ENCODE measurements around the gene ULBP1. TPM values are rescaled to one million over a fixed set of nuclear protein-coding genes. Genes with fewer than 3 reads are reported as not detected.
"Not testable (repeated sequence)": the region's sequence is repeated elsewhere in the genome, so short reads cannot be mapped to it uniquely, and the experiment has no call there.

ULBP1 gene, protein sequence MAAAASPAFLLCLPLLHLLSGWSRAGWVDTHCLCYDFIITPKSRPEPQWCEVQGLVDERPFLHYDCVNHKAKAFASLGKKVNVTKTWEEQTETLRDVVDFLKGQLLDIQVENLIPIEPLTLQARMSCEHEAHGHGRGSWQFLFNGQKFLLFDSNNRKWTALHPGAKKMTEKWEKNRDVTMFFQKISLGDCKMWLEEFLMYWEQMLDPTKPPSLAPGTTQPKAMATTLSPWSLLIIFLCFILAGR
- under 0.01 TPM in 2 replicates for total RNA-seq

DNA sequence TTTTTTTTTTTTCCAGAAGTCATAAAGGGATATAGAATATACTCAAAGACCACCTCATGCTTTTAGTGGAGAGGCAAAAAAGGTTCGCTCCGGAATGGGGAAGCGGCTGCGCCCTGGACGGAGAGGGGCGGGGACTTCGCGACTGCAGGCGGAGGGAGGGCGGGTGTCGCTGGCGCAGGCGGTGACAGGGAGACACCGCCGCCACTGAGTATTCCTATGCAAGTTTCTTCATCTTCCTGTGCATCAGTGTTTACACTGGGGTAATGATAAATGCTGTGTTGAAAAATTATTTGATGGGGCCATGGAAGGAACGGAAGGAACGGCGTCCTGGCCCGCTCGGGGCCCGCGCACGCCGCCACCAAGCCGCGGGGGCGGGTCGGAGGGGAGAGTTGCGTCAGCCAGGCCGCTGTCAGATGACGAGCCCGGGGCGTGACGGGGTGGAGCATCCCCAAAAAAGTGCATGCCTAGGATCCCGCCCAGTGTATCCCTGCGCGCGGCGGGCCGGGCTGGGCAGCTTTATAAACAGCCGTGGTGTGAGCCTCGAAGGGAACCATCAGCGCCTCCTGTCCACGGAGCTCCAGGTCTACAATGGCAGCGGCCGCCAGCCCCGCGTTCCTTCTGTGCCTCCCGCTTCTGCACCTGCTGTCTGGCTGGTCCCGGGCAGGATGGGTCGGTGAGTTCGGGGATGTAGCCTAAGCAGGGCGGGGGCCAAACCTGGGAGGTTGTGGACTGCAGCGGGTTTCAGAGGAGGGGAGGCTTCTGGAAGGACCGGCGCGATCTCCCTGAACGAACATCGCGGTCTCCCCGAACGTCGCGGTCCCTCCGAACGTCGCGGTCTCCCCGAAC, at the start of gene ULBP1:
Gene ULBP1, plus strand, starts transcription at position 482 of the 846 bp plus-strand sequence. Its CDS starts 107 bp downstream, at position 589.
- peak in 1 of 2 donors; percentile 62 for DNase-seq (ENCODE audit: low read depth in 2 of 2)

DNA sequence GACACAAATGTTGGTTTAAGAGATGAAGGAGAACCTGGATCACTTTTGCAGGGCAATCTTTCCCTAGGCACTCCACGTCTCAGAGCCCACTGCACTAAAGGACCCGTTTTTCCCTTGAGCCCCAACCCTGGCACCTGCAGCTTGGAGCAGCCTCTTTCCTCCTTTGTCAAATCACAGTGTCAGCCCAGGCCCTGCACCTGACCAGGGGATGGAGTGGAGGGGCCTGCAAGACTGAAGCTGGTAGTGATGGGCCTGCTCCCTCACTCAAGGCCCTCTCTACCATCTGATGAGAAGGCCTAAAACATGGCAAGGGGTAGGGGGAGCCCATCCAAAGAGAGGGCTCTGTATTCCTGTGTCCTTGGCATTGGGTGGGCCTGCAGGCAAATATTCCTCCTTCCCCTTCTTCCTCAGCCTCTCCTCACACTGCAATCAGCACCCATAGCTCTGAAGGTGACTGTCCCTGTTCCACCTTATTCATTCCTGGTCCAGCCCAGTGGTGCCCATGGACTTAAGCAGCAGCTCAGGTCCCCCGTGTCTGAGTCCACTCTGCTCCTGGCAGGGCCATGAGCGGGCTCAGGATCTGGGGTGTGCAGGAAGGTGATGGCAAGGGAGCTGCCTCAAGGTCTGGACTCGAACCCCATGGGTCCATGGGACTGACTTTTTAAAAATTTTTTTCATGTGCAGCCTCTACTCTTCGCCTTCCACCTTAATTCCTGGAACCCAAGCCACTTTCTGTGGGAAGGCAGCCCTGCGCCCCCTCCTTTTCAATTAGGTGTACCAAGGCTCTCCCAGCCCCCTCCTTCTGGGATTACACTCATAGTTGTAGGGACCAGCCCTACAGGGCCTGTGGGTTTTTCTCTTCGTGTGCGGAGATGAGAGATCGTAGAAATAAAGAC, 47.5 kb upstream of the ULBP1 start:
- DNase-seq (ENCODE audit: low read depth in 2 of 2): no peak

DNA sequence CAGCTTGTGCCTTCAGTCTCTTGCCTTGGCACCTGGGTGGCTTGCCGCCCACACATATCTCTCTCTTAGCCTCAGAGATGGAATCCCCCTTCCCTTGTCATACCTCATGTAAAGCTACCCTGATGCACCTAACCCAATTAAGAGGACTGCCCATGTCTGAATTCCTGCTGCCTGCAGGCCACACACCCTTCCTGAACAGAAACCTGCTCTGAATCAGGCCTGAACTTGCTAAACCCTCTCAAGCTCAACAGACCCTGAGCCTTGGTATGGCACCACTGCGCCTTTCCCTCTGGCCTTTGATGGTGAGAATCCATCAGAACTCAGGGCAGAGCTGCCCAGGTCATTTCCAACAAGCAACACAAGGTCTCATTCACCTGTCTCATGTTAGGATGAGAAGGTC, 46.1 kb upstream of the ULBP1 start:
- DNase-seq (ENCODE audit: low read depth in 2 of 2): no peak

DNA sequence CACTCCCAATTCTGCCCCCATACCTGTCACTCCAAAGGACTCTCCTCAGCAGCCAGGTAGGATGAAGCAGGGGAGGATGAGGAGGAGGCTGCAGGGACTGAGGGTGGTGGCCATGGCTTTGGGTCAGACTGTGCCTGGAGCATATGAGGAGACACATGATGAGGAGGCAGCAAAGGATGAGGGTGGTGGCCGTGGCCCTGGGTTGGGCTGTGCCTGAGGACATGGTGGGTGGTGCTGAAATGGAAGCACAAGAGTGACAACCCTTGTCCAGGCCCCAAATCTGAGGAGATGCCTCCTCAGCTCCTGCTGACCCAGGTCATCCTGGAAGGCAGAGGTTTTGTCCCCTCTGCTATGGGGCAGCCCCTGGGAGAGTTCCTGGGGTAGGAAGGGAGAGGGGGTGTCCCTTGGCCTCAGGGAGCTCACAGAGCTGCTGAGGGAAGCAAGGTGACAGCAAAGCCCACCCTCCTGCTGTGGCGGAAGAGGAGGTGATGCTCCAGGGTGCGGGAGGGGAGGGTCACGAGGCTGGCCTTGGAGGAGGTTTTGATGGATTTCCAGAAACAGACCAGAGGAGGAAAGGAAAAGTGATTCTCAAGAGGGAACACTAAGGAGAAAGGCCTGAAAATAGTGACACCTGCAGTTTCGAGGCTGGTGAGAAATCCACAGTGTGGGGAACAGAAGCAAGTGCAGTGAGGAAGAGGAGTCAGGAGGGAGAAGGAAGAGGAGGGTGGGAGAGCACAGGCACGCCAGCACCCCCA, 45.4 kb upstream of the ULBP1 start:
- DNase-seq (ENCODE audit: low read depth in 2 of 2): no peak

DNA sequence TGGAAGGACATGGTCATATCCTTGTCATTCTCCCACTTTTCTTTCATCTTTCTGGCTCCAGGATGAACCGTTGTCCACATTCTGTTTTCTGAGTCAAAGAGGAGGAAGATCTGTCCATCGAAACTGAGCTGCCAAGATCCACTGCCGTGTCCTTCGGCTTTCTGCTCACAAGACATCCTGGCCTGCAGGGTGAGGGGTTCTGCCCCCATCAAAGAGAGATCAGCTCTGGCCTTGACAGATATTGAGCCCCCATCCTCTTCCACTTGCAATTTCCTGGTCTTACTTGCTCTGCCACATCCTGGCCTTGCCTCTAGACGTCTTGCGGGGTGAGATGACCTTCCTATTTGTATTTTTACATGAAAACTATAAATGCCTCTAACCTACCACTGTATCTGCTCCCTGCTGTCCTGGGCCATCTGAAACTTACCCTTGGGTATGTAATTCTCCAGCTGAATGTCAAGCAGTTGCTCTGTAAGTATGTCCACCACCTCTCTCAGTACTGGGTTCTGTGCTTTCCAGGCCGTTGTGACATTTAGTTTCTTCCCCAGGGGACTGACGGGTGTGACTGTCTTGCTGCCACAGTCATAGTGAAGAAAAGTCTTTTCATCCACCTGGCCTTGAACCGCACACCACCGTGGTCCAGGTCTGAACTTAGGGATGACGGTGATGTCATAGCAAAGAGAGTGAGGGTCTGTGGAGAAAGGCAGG, 44.5 kb upstream of the ULBP1 start:
- DNase-seq (ENCODE audit: low read depth in 2 of 2): not testable (repeated sequence)

DNA sequence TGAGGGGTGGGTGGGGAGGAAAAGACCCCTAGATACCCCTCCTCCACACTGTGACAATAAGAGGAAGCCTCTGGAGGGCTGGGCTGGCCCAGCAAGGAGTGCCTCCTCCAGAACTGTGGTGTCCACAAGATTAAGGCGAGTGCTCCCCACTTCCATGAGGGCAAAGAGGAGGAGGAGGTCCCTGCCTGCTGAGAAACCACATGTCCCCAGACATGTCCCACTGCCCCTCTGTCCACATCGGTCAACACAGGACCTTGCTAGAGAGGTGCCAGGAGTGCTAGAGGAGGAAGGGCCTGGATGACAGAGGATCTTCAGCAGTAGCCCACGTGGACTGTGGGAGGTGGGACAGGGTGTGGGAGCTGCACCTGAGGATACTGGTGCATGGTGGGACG, 43.9 kb upstream of the ULBP1 start:
- no peak for DNase-seq (ENCODE audit: low read depth in 2 of 2)

DNA sequence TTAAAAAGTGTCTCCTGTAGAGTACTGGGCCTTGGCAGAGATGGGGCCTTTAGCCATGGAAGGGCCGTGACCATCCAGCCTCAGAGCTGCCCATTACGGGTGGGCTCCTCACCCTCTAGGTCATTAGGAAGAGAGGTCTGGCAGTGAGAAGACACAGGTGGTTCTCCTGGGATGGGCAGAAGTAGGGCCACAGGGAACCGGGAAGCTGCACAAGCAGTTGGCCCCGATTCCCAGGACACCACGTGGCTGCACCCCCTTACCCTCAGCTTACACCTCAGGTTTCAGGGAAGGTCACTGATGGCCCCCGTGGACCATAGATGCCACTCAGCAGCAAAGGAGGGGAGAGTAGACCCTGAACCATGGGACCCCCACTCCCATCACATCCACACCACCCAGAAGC, 42.4 kb upstream of the ULBP1 start:
- no peak for DNase-seq (ENCODE audit: low read depth in 2 of 2)

DNA sequence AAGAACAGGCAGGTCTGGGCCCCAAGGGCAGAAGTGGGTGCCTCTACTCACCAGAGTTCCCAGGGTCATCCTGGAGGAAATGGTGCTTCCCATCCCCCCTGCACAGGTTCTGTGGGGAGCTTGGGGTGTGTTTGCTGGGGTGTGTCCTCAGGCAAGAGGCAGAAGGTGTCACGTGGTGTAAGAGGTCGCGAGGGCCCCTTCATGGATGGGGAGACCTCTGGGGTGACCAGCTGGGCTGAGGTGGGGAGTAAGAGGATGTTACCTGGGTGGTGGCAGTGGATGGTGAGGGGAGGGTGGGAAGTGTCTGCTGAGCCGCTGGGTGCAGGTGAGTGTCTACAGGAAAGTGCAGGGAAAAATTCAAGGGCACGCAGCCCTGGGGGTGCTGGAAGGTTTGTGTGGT, 41.7 kb upstream of the ULBP1 start:
- not testable (repeated sequence) for DNase-seq (ENCODE audit: low read depth in 2 of 2)

DNA sequence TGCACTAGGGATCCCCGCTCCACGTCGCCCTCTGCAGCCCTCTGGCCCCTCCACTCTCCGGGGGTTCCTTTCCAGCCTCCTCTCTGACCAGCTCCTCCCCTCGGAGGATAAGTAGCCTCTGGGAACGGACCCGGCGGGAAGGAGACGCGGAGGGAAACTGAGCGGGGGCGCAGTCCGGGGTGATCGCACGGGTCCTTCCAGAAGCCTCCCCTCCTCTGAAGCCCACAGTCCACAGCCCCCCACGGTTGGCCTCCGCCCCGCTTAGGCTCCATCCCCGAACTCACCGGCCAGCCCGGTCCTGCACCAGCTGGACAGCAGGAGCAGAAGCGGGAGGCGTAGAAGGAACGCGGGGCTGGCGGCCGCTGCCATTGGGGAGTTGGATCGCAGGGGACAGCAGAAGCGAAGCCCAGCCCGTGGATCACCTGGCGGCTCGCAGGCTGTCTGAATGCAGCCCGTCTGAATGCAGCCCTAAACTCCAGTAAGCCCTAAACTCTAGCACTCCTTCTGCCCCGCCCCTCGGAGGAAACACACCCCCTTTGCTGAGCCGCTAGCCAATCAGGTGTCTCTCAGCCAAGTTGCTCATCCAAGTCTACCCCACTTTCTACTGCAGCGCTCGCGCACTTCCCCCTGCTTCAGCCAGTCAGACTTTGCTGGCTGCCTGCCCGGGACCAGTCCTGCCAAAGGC, 41.0 kb upstream of the ULBP1 start, which contains the start of gene RAET1G:
Gene RAET1G, minus strand, starts transcription at position 480 of the 685 bp plus-strand sequence. Its CDS starts 111 bp downstream, at position 369.
- peak; percentile 77 to 95 for DNase-seq (ENCODE audit: low read depth in 2 of 2)

DNA sequence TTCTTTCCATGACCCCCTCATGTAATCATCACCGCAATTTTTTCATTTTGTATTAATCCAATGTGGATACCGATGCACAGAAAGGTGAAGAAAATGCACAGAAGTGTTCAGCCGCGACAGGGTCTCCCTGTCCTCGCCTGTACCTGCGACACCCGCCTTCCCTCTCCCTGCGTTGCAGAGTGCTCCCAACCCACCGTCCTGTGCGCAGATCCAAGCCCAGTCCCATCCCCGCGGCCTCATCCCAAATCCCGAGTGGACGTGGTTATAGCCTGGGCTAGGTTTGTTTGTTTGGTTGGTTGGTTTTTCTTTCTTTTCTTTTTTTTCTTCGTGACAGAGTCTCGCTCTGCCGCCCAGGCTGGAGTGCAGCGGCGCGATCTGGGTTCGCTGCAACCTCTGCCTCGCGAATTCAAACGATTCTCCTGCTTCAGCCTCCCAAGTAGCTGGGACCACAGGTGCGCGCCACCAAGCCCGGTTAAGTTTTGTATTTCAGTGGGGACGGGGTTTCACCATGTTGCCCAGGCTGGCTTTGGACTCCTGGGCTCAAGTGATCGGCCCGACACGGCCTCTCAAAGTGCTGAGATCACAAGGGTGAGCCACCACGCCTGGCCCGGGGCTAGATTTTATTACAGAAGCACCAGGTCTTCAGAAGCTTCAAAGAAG, 40.3 kb upstream of the ULBP1 start:
- no peak for DNase-seq (ENCODE audit: low read depth in 2 of 2)

DNA sequence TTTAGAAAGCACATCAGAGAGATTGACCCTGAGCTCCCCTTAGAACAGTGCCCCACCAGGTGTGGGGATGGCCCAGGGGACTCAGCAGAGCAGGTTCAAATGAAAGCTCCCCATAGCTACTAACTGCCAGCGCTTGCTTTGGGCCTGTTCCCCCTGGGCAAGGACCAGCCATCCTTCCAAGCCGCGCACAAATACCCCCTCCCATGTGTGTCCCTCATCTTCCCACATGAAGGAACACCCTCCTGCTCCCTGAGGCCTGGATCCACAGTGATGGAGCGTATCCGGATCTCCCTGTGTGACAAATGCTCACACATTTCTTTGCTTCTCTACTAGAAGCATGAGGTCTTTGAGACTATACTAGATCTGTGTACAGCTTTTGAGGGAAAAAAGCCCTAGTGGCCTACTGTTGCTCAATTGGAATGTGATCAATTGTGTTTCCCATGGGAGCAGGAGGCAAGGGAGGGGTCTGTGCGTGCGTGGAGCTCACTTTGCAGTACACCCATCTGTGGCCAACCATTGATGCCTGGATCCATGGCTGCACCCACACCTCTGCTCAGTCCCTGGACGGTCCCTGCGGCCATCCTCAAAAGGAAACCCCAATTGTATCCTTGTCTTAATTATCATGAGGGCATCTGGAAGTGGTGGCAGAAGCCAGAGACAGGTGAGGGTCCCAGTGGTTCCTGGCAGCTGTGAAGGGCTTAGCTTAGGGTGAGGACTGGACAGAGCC, 39.4 kb upstream of the ULBP1 start:
- no peak for DNase-seq (ENCODE audit: low read depth in 2 of 2)

DNA sequence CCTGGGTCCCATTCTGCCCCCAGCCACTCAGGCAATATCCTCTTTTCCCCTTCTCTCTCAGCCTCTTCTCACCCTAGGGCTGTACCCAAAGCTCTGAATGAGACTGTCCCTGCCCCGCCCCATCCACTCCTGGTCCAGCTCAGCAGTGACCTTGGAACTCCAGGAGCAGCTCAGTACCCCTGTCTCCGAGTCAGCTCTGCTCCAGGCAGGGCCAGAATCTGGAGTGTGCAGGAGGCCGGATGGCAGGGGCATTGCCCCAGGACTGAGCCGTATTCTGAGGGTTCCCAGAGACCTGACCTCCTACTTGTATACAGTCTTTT, 38.9 kb upstream of the ULBP1 start:
- no peak for DNase-seq (ENCODE audit: low read depth in 2 of 2)

DNA sequence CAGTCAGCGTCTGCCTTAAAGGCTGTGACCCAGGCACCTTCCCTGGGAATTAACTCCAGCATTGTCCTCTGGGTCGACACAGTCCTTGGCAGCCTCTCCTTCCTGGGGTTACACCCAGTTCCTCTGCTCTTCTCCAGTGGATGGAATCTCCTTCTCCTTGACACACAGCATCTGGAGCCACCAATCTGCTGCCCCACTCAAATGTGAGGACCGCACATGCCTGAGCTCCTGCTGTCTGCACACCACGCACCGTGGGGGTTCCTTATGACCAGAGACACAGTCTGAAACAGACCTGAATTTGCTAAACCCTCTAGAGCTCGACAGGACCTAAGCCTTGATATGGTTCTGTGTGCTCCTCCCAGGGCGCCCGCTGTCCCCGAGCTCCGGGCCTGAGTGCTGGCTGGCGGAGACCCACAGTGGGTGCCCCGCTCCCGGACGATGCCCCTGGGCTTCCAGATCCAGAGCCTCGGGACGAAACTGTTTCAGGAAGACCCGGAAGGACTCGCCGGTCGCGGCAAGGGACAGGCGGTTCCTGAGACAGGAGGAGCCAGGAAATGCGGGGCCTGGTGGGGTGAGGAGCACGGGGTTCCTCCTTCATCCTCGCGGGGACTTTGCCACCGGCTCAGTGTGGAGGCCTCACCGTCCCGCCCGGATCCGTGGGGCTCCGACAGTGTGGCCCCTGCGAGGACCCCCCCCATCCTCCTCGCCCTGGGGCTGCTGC, 38.3 kb upstream of the ULBP1 start:
- peak in 1 of 2 donors; percentile 16 for DNase-seq (ENCODE audit: low read depth in 2 of 2)

DNA sequence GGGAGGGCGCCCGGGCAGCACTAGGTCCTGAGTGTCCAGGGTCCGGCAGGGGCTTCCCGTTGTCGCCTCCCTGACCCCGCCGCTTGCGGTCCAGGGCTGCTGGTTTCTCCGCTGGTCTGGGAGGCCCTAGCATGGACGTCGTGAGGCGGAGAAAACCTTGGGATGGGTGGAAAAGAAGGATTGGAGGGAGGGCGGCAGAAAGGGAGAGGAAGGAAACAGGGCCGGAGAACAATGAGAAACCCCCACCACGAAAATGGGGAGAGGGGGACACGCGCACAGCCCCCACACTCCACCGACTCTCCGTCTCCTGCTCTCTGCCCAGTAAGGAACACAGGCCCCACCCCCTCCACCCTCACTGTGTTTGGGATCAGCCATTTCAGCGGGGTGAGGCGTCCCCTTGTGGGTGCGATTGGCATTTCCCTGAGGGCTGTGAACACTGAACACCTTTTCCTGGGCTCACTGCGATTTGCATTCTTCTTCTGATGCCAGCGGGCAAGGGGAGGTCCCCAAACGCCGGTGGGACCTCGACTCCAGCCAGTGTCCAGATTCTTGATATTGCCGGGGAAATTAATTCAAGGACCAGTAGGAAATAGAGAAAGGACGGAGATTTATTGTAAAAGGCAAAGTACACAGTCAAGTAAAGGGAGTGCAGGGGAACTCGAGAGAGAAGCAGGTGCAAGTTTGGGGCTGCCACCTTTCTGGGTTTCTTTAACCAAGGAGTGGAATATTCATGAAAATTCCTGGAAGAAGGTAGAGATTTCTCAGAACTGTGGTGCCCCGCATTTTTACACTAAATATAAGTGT, 37.6 kb upstream of the ULBP1 start:
- DNase-seq (ENCODE audit: low read depth in 2 of 2): peak; percentile 43 to 76

DNA sequence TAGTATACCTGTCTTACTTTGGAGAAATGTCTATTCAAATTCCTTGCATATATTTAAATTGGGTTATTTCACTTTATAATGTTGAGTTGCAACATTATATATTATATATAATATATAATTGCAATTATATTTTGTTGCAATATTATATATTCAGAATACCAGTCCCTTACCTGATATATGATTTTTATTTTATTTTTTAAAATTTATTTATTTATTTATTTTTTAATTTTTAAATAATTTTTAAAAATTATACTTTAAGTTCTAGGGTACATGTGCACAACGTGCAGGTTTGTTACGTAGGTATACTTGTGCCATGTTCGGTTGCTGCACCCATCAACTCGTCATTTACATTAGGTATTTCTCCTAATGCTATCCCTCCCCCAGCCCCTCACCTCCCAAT, 36.7 kb upstream of the ULBP1 start:
- not testable (repeated sequence) for DNase-seq (ENCODE audit: low read depth in 2 of 2)

DNA sequence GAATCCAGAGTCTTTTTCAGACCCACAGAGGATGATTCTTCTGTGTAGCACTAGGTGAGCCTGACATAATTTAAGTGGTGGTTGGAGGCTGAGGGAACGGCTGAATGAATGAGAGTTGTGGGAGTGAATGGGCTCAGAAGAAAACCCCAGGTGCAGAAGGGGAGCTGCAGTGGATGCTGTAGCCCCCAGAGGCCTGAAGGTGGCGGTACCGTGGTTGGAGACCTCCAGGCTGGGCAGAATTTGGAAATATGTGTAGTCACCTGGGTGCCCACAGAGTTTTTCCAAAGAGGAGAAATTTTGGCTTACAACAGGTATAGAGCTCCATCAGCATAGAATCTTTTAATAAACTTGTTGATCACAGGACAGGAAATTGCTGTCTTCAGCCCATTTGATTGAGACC, 34.3 kb upstream of the ULBP1 start:
- DNase-seq (ENCODE audit: low read depth in 2 of 2): peak in 1 of 2 donors; percentile 12

DNA sequence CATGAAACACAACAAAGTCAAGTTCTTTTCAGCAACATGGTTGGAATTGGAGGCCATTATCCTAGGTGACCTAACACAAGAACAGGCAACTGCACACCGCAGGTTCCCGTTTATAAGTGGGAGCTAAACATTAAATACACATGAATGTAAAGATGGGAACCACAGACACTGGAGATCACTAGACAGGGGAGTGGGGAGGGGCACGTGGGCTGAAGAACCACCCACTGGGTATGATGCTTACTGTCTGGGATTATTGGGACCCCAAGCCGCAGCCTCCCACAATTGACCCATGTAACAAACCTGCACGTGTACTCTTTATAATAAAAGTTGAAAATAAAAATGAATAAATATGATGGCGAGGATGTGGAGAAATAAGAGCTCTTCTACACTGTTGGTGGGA, 32.2 kb upstream of the ULBP1 start:
- DNase-seq (ENCODE audit: low read depth in 2 of 2): no peak

Data from dermis microvascular lymphatic vessel endothelial cell (primary cell).